Umbilical cord (tissue), 2 donors: ENCODE data around the gene TRMU. TPM values are rescaled to one million over a fixed set of nuclear protein-coding genes. Genes with fewer than 3 reads are reported as not detected.
"Not testable (repeated sequence)": the region's sequence is repeated elsewhere in the genome, so short reads cannot be mapped to it uniquely, and the experiment has no call there.

Source experiments
- DNase-seq: peaks from one replicate; pipeline ENCODE4 v3.0.0-alpha.2; 2015; ENCODE audit warnings: low spot score
- total RNA-seq: library from RNA; depleted of rRNA; stranded (reverse); fragments of >200 nt; gene quantifications from one replicate; pipeline ENCODE4 v1.2.3, GENCODE V29; 2014; ENCODE audit warnings: low replicate concordance; ENCODE audit not compliant: insufficient read depth

TRMU gene
- total RNA-seq, 1 donor from 2014 or later = 21.9 TPM

GRCh38 chr22:46382524-46382923 lies 47.0 kb downstream of the TRMU start:
- DNase-seq = no peak

GRCh38 chr22:46386312-46386711 lies 50.8 kb downstream of the TRMU start:
- DNase-seq = no peak

- no peak for DNase-seq
Measured at GRCh38 chr22:46387748-46388147, 52.2 kb downstream of the TRMU start.

- DNase-seq = no peak
Measured at GRCh38 chr22:46388647-46389046, 53.1 kb downstream of the TRMU start.

GRCh38 chr22:46389081-46389480 lies 53.6 kb downstream of the TRMU start:
- no peak for DNase-seq

- DNase-seq = no peak
Measured at GRCh38 chr22:46390105-46390651, 54.7 kb downstream of the TRMU start.

GRCh38 chr22:46390652-46391301 lies 55.3 kb downstream of the TRMU start:
- DNase-seq = peak; percentile 35

GRCh38 chr22:46391486-46392136 lies 56.1 kb downstream of the TRMU start:
- DNase-seq = no peak

- no peak for DNase-seq
Measured at GRCh38 chr22:46392137-46392844, 56.8 kb downstream of the TRMU start.

GRCh38 chr22:46393873-46394272 lies 58.4 kb downstream of the TRMU start:
- no peak for DNase-seq

- DNase-seq = no peak
Measured at GRCh38 chr22:46394622-46395021, 59.1 kb downstream of the TRMU start.

- DNase-seq = no peak
Measured at GRCh38 chr22:46395145-46395544, 59.6 kb downstream of the TRMU start.

- DNase-seq = not testable (repeated sequence)
Measured at GRCh38 chr22:46397049-46397448, 61.5 kb downstream of the TRMU start.

GRCh38 chr22:46397514-46397913 lies 62.0 kb downstream of the TRMU start:
- DNase-seq = no peak

- DNase-seq = no peak
Measured at GRCh38 chr22:46397951-46398350, 62.4 kb downstream of the TRMU start.

- DNase-seq = no peak
Measured at GRCh38 chr22:46399251-46400024, 63.9 kb downstream of the TRMU start.

GRCh38 chr22:46401370-46401769 lies 65.9 kb downstream of the TRMU start:
- DNase-seq = no peak

- DNase-seq = no peak
Measured at GRCh38 chr22:46402505-46402904, 67.0 kb downstream of the TRMU start.

GRCh38 chr22:46403880-46404279 lies 68.4 kb downstream of the TRMU start:
- DNase-seq = not testable (repeated sequence)

GRCh38 chr22:46405901-46406300 lies 70.4 kb downstream of the TRMU start:
- DNase-seq = no peak

- DNase-seq = no peak
Measured at GRCh38 chr22:46406349-46406748, 70.8 kb downstream of the TRMU start.

GRCh38 chr22:46406791-46407190 lies 71.3 kb downstream of the TRMU start:
- no peak for DNase-seq
